GM23248 (cell line): Measurements from ENCODE around the gene GFI1B. TPM values are rescaled to one million over a fixed set of nuclear protein-coding genes. Genes with fewer than 3 reads are reported as not detected.

Experiments
- DNase-seq: peaks from one replicate; pipeline ENCODE4 v3.0.0-alpha.2; 2015
- H2AFZ ChIP-seq: fragments of 200-600 bp; sonication (generic); 2 replicates; pipeline ENCODE4 v1.6.1; 2016; ENCODE audit warnings: antibody characterized with exemption
- H3F3A ChIP-seq: fragments of 200-600 bp; sonication (generic); 2 replicates; pipeline ENCODE4 v1.6.1; 2016; ENCODE audit warnings: mild to moderate bottlenecking, antibody characterized with exemption, mixed run types; ENCODE audit not compliant: insufficient read depth
- H3K27ac ChIP-seq: fragments of 200-600 bp; sonication (generic); 2 replicates; pipeline ENCODE4 v1.5.1; 2016; ENCODE audit warnings: mild to moderate bottlenecking
- H3K27me3 ChIP-seq: fragments of 200-600 bp; sonication (generic); replicated peaks from 2 replicates; pipeline ENCODE4 v1.6.1; 2016; ENCODE audit warnings: mild to moderate bottlenecking; ENCODE audit not compliant: insufficient read depth
- H3K36me3 ChIP-seq: fragments of 200-600 bp; sonication (generic); 2 replicates; pipeline ENCODE4 v1.6.1; 2016; ENCODE audit warnings: low read depth, mild to moderate bottlenecking
- H3K4me1 ChIP-seq: fragments of 200-600 bp; sonication (generic); 2 replicates; pipeline ENCODE4 v1.6.1; 2016; ENCODE audit warnings: mild to moderate bottlenecking; ENCODE audit not compliant: insufficient read depth
- H3K4me2 ChIP-seq: fragments of 200-600 bp; sonication (generic); one replicate; pipeline ENCODE4 v1.6.1; 2016; ENCODE audit warnings: mild to moderate bottlenecking; ENCODE audit not compliant: unreplicated experiment
- H3K4me3 ChIP-seq: fragments of 200-600 bp; sonication (generic); 2 replicates; pipeline ENCODE4 v1.5.1; 2016; ENCODE audit warnings: mild to moderate bottlenecking
- H3K79me2 ChIP-seq: fragments of 200-600 bp; sonication (generic); 2 replicates; pipeline ENCODE4 v1.6.1; 2016; ENCODE audit warnings: mild to moderate bottlenecking; ENCODE audit not compliant: insufficient read depth
- H3K9ac ChIP-seq: fragments of 200-600 bp; sonication (generic); 2 replicates; pipeline ENCODE4 v1.6.1; 2016; ENCODE audit warnings: mild to moderate bottlenecking
- H3K9me2 ChIP-seq: fragments of 200-600 bp; sonication (generic); 2 replicates; pipeline ENCODE4 v1.6.1; 2016; ENCODE audit warnings: mixed run types, mild to moderate bottlenecking, moderate library complexity; ENCODE audit not compliant: insufficient read depth
- H3K9me3 ChIP-seq: fragments of 200-600 bp; sonication (generic); one replicate; pipeline ENCODE4 v1.6.1; 2017; ENCODE audit warnings: low read depth
- H4K20me1 ChIP-seq: fragments of 200-600 bp; sonication (generic); 2 replicates; pipeline ENCODE4 v1.6.0; 2016; ENCODE audit not compliant: insufficient read depth
- EZH2 ChIP-seq: fragments of 200-600 bp; sonication (generic); IDR thresholded peaks from 2 replicates; pipeline ENCODE4 v1.6.1; 2018; ENCODE audit warnings: antibody characterized with exemption, mild to moderate bottlenecking; ENCODE audit not compliant: insufficient read depth, poor library complexity, severe bottlenecking
- EZH2phosphoT487 ChIP-seq: fragments of 200-600 bp; sonication (generic); IDR thresholded peaks from 2 replicates; pipeline ENCODE4 v1.6.1; 2018; ENCODE audit warnings: antibody characterized with exemption, moderate library complexity, mild to moderate bottlenecking, low read depth; ENCODE audit not compliant: insufficient read depth
- WGBS, 2 experiments: methylation state at CpG; one replicate each; pipeline ENCODE4 v1.1.6; 2015 to 2017; ENCODE audit warnings: low lambda C conversion rate in 2 of 2, low coverage in 1 of 2; ENCODE audit errors: missing lambda C conversion rate in 2 of 2; 5-methylcytosine and 5-hydroxymethylcytosine counted together
- in situ Hi-C: fragments of 300-500 bp; cut with MboI; formaldehyde crosslinking; loops from 2 replicates; pipeline ENCODE4 v1.15.0; 2020
- polyA plus RNA-seq: library from polyadenylated mRNA; unstranded; fragments of >200 nt; fragmentation: Nextera tagmentation; extraction: Ambion mirVana; gene quantifications from 2 replicates; pipeline ENCODE4 v1.2.1, GENCODE V29; 2016
- total RNA-seq: library from RNA; depleted of rRNA; stranded (reverse); fragments of >200 nt; shearing (Covaris generic); gene quantifications from 2 replicates; pipeline ENCODE4 v1.2.3, GENCODE V29; 2014

The GFI1B gene
- total and polyA plus RNA-seq, 2 experiments from 2014 or later, result not detected

DNA sequence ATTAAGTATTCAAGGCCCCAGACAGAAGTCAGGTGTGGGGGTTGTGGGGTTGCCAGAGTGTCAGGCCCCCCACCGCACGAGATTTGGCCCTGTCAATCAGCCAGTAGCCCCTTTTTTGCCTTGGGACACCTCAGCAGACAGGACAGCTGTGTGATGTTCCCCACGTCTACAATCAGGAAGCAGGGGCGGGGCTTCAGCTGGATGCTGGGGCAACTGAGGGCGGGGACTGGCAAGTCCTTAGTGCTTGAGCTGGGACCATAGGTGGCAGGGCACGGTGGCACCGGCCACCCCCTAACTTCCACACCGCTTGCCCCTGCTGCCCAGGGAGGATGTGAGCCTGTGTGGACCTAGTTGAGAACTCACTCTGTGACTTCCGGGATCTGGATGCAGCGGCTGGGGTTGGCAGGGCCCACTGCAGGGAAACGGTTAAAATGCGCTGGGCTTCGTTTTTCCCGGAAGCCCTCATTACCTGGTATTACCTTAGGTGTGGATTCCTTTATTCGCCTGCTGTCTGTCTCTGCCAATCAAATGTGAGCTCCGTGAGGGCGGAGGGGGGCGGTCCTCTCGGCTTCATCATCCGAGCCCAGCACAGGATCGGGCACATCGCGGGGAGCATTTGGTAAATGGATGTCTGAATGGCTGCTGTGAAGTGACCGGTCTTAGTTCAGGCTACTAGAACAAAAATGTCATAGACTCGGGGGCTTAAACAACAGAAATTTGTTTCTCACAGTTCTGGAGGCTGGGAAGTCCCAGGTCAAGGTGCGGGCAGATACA lies 44.8 kb downstream of the GFI1B start:
- H3K4me2 ChIP-seq, result no peak overlapping the region
- H3K9me2 ChIP-seq, result no peaks in the 10 kb centered on the region
- H3K27ac ChIP-seq, result no peak overlapping the region
- H3K27me3 ChIP-seq, result no peaks in the 10 kb centered on the region; the same call in 1 of the 2 replicates
- H3F3A ChIP-seq, result no peaks in the 10 kb centered on the region
- in situ Hi-C loops, result no loop called here
- H3K9me3 ChIP-seq, result no peaks in the 10 kb centered on the region
- DNase-seq, result peak; percentile 27
- no peak overlapping the region for H3K4me3 ChIP-seq
- TF ChIP-seq EZH2 (no peak), EZH2phosphoT487 (no peak)
- H3K4me1 ChIP-seq, result no peaks in the 10 kb centered on the region
- no peak overlapping the region for H3K9ac ChIP-seq
- no peaks in the 10 kb centered on the region for H3K79me2 ChIP-seq
- no peaks in the 10 kb centered on the region for H4K20me1 ChIP-seq
- WGBS, 2 experiments, result 79 to 84% methylated on average over 26 of the region's 26 CpGs
- H3K36me3 ChIP-seq, result no peaks in the 10 kb centered on the region
- no peak overlapping the region for H2AFZ ChIP-seq

DNA sequence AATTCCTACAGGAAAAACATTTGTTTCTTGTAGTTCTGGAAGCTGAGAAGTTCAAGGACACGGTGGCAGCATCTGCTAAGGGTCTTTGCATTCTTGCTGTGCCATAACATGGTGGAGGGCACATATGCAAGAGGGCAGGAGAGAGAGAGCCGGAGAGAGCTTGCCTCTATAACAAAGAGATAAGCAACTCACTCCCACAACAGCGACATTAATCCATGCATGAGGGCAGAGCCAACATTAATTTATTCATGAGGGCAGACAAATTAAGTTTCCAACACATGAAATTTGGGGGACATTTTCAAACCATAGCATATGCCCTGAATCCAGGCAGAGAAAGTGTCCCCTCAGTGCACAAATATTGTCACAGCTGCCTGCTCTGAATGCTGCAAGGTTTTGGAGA lies 47.9 kb downstream of the GFI1B start:
- WGBS, 2 experiments, result 56 to 66% methylated on average over 3 of the region's 3 CpGs
- Histone ChIP-seq H3F3A (no peaks in the 10 kb centered on the region), H3K79me2 (peaks cover 16% of the 10 kb centered on the region), H4K20me1 (no peaks in the 10 kb centered on the region), H3K9me3 (no peaks in the 10 kb centered on the region), H3K9me2 (no peaks in the 10 kb centered on the region), H3K36me3 (no peaks in the 10 kb centered on the region), H3K4me1 (peaks cover under 1% of the 10 kb centered on the region; the same call in 1 of the 2 replicates), H3K27me3 (no peaks in the 10 kb centered on the region), H3K9ac (no peak overlapping the region), H2AFZ (no peak overlapping the region), H3K27ac (no peak overlapping the region), H3K4me3 (no peak overlapping the region), H3K4me2 (no peak overlapping the region)
- TF ChIP-seq EZH2 (no peak), EZH2phosphoT487 (no peak)
- in situ Hi-C loops, result loop anchor here (25.0 kb wide), 1 partner anchor 461 kb away; the partner anchor contains the start of gene SLC2A6
- no peak for DNase-seq

DNA sequence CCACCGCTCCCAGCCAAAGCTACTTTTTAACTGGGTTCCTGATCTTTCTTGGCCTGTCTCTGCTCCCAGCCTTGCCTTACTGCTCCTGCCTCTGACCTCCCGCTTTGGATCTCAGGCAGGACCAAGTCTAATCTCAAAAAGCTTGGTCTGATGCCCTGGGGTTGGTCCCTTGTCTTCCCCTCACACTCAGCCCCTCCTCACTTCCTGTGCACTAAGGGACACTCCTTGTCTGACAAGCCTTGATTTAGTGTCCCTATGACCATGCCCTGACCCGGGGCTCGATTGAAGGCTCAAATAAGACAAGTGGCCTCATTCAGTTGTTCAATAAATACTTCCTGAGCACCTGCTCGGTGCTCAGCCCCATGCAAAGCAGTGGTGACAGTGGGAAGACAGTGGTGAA lies 48.6 kb downstream of the GFI1B start:
- Histone ChIP-seq H3K4me1 (peaks cover 7% of the 10 kb centered on the region; the same call in 1 of the 2 replicates), H3K27me3 (no peaks in the 10 kb centered on the region), H3F3A (no peaks in the 10 kb centered on the region), H3K4me3 (no peak overlapping the region), H3K9ac (no peak overlapping the region), H2AFZ (no peak overlapping the region), H3K9me3 (no peaks in the 10 kb centered on the region), H4K20me1 (no peaks in the 10 kb centered on the region), H3K9me2 (no peaks in the 10 kb centered on the region), H3K79me2 (peaks cover 23% of the 10 kb centered on the region), H3K27ac (no peak overlapping the region), H3K36me3 (no peaks in the 10 kb centered on the region), H3K4me2 (no peak overlapping the region)
- TF ChIP-seq EZH2phosphoT487, result no peak
- no peak for DNase-seq
- 34 to 41% methylated on average over 5 of the region's 5 CpGs for WGBS, 2 experiments
- in situ Hi-C loops, result loop anchor here (25.0 kb wide), 1 partner anchor 460 kb away; the partner anchor contains the start of gene SLC2A6

- Histone ChIP-seq H3K27ac (no peak overlapping the region), H2AFZ (no peak overlapping the region), H3F3A (no peaks in the 10 kb centered on the region), H3K4me3 (no peak overlapping the region), H3K9ac (no peak overlapping the region), H4K20me1 (no peaks in the 10 kb centered on the region), H3K9me3 (no peaks in the 10 kb centered on the region), H3K4me2 (no peak overlapping the region), H3K9me2 (no peaks in the 10 kb centered on the region), H3K27me3 (no peaks in the 10 kb centered on the region), H3K36me3 (no peaks in the 10 kb centered on the region), H3K79me2 (peaks cover 34% of the 10 kb centered on the region), H3K4me1 (peaks cover 7% of the 10 kb centered on the region; the same call in 1 of the 2 replicates)
- WGBS, 2 experiments, result 65 to 67% methylated on average over 3 of the region's 3 CpGs
- TF ChIP-seq EZH2phosphoT487 (no peak), EZH2 (no peak)
- no peak for DNase-seq
- in situ Hi-C loops, result loop anchor here (25.0 kb wide), 1 partner anchor 459 kb away; the partner anchor contains the start of gene SLC2A6
Measured at GRCh38 chr9:133028221-133028620, 49.7 kb downstream of the GFI1B start.
